Activated CD8-positive, alpha-beta memory T cell treated with anti-CD3 and anti-CD28 coated beads, Interleukin-2, amount 10 ng/mL, durations not matched to agents 7 days and 5 days (primary cell): ENCODE results near the gene ERCC4. TPM values are rescaled to one million over a fixed set of nuclear protein-coding genes. Genes with fewer than 3 reads are reported as not detected.

Experiments used
- ATAC-seq: fragments of 150-1000 bp; cut with Tn5 transposase; one replicate; pipeline ENCODE4 v1.10.0; 2021; ENCODE audit warnings: moderate library complexity
- CTCF ChIA-PET: fragments of 350-600 bp; sonication (Branson Sonifier 250); formaldehyde crosslinking; loops from one replicate; lab custom pipeline; 2021; ENCODE audit warnings: antibody characterized with exemption; lab: Charles Lee
- DNase-seq: peaks from one replicate; pipeline ENCODE4 v3.0.0-alpha.2; 2020
- H3K27ac Mint-ChIP-seq: one replicate; pipeline ENCODE4 v1.8.0; 2021; ENCODE audit warnings: mild to moderate bottlenecking, mixed read lengths
- H3K27me3 Mint-ChIP-seq: one replicate; pipeline ENCODE4 v1.8.0; 2021; ENCODE audit warnings: mixed read lengths
- H3K36me3 Mint-ChIP-seq: one replicate; pipeline ENCODE4 v1.8.0; 2021; ENCODE audit warnings: mild to moderate bottlenecking, mixed read lengths
- H3K4me1 Mint-ChIP-seq: one replicate; pipeline ENCODE4 v1.8.0; 2021; ENCODE audit warnings: mixed read lengths
- H3K4me3 Mint-ChIP-seq: one replicate; pipeline ENCODE4 v1.8.0; 2021; ENCODE audit warnings: mild to moderate bottlenecking, moderate library complexity, mixed read lengths
- H3K9me3 Mint-ChIP-seq: one replicate; pipeline ENCODE4 v1.8.0; 2022; ENCODE audit warnings: low read depth, mixed read lengths
- total RNA-seq, 2 experiments: library from RNA; stranded (reverse); gene quantifications; one replicate each; pipeline ENCODE4 v1.2.3, GENCODE V29; 2021

Gene ERCC4
- total RNA-seq, 2 experiments from 2014 or later: 12.6 to 13.1 TPM

DNA sequence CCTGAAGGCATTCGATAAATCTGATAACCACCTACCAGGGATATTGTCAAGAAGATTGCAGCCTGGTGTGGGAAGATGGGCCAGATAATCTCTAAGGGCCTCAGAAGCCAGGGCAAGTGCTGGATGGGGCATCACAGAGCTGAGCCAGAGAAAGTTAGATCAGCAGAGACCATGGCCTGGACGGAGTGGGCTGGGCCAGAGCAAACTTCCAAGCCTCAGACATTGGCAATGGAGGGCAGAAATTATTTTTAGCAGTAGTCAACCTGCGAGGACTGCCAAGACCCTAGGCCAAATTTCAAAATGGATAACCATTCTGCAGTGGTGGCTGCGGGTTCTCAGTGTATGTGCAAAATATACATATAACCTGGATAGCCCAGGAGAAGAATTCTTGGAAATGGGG is 18.5 kb downstream of the ERCC4 start:
- CTCF ChIA-PET: interaction anchor here (1.3 kb wide), 1 partner anchor 19 kb away, joined by 3 read pairs; the partner anchor contains the start of gene ERCC4
- H3K27me3 Mint-ChIP-seq: no peaks in the 10 kb centered on the region
- no peak for DNase-seq
- H3K4me1 Mint-ChIP-seq: peaks cover 5% of the 10 kb centered on the region
- no peak for ATAC-seq
- no peaks in the 10 kb centered on the region for H3K9me3 Mint-ChIP-seq
- H3K27ac Mint-ChIP-seq: no peak overlapping the region
- no peak overlapping the region for H3K4me3 Mint-ChIP-seq
- peaks cover 38% of the 10 kb centered on the region for H3K36me3 Mint-ChIP-seq

DNA sequence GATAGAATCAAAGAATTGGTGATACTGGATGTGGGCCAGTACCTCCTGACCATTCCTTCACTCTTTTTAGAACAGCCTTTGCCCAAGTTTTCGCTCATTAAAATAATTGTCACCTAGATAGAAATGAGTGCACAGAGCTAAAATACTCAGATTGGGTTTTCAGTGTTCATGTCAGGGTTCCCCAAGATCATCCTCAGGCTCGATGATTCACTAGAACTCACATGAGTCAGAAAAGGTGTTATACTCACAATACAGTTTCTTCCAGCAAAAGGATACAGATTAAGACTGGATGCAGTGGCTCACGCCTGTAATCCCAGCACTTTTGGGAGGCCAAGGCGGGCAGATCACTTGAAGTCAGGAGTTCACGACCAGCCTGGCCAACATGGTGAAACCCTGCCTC is 19.9 kb downstream of the ERCC4 start:
- CTCF ChIA-PET: interaction anchor here (1.0 to 1.8 kb wide), 3 partner anchors 9 to 20 kb away, joined by 4 to 6 read pairs (median 5); partner anchors contain the start of gene ERCC4
- Mint-ChIP-seq H3K4me1 (peaks cover 5% of the 10 kb centered on the region), H3K9me3 (no peaks in the 10 kb centered on the region), H3K4me3 (no peak overlapping the region), H3K27me3 (no peaks in the 10 kb centered on the region), H3K27ac (no peak overlapping the region), H3K36me3 (peaks cover 37% of the 10 kb centered on the region)
- no peak for ATAC-seq
- no peak for DNase-seq

DNA sequence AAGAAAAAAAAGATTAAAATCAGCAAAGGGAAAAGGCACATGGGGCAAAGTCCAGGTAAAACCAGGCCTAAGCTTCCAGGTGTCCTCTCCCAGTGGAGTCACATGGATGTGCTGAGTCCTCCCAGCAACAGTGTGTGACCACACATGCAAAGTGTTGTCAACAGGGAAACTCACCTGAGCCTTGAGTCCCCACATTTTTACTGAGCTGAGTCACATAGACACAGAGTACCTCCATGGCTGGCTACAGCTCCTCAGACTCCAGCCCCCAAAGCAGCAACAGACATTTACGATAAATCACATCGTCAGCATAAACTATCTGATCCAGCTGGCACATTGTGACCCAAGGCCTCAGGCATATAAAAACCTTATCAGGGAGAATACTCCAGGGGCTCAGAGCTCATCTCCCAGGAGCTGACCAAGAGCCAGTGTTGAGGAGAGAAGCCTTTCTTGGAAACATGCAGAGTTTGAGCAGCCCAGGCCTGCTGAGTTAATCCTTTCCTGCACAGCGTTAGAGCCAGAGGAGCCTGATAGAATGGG is 20.5 kb downstream of the ERCC4 start:
- DNase-seq (no peak), ATAC-seq (no peak)
- Mint-ChIP-seq H3K4me3 (no peak overlapping the region), H3K9me3 (no peaks in the 10 kb centered on the region), H3K4me1 (peaks cover 5% of the 10 kb centered on the region), H3K27ac (no peak overlapping the region), H3K27me3 (no peaks in the 10 kb centered on the region), H3K36me3 (peaks cover 32% of the 10 kb centered on the region)
- CTCF ChIA-PET: interaction anchor here (1.4 to 1.8 kb wide), 2 partner anchors 10 to 17 kb away, joined by 4 to 5 read pairs; no protein-coding TSS in a partner anchor

DNA sequence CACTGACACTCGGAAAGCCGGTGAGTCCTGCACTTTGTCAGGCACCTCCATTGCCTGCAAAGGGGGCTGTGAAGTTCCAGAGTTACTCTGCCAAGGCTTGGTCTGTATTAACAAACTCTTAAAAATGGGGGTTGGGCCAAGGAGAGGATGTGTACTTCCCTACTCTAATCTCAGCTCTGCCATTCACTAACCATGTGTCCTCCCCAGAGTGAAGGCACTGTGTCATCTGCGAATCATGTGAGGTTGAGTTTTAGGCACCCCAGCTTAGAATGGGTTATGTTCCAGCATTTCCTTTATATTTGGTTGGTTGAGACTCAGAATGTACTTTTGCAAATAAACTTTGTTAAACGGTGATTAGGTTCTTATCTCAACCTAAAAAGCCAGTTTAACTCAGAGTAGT is 24.9 kb downstream of the ERCC4 start:
- no peaks in the 10 kb centered on the region for H3K27me3 Mint-ChIP-seq
- peaks cover 27% of the 10 kb centered on the region for H3K36me3 Mint-ChIP-seq
- DNase-seq (no peak), ATAC-seq (no peak)
- no peaks in the 10 kb centered on the region for H3K4me1 Mint-ChIP-seq
- no peak overlapping the region for H3K27ac Mint-ChIP-seq
- no peak overlapping the region for H3K4me3 Mint-ChIP-seq
- CTCF ChIA-PET: no interaction called here
- H3K9me3 Mint-ChIP-seq: no peaks in the 10 kb centered on the region

DNA sequence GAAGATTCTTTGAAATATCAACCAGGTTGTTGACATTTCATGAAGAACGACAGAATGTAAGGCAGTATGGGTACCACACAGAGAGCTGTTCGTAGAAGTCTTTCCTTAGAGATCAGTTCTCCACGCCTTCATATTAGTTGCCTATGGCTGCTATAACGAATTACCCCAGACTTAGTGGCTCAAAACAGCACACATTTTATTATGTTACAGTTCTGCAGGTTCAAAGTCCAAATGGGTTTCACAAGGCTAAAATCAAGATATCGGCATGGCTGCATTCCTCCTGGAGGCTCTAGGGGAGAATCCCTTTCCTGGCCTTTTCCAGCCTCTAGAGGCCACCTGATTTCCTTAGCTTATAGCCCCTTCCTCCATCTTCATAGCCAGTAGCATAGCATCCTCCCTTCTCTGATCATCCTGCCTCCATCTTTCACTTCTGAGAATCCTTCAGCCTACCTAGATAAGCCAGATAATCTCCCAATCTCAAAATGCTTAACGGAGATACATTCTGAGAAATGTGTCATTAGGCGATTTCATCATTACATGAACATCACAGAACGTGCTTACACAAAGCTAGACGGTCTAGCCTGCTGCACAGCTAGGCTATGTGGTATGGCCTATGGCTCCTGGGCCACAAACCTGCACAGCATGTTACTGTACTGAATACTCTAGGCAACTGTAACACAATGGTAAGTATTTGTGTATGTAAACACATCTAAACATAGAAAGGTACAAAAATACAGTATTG is 26.0 kb downstream of the ERCC4 start:
- ATAC-seq (no peak), DNase-seq (no peak)
- CTCF ChIA-PET: no interaction called here
- H3K4me3 Mint-ChIP-seq: no peak overlapping the region
- H3K27me3 Mint-ChIP-seq: no peaks in the 10 kb centered on the region
- no peaks in the 10 kb centered on the region for H3K4me1 Mint-ChIP-seq
- no peaks in the 10 kb centered on the region for H3K9me3 Mint-ChIP-seq
- H3K27ac Mint-ChIP-seq: no peak overlapping the region
- H3K36me3 Mint-ChIP-seq: peaks cover 27% of the 10 kb centered on the region

DNA sequence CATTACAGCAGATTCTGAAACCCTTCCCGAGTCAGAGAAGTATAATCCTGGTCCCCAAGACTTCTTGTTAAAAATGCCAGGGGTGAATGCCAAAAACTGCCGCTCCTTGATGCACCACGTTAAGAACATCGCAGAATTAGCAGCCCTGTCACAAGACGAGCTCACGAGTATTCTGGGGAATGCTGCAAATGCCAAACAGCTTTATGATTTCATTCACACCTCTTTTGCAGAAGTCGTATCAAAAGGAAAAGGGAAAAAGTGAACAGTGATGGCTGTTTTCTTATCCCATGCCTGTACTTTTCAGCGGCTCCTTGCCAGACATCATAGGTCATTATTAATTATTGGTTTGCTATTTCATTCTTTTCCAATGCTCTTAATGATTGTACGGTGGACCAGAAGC is 28.1 kb downstream of the ERCC4 start:
- peaks cover 23% of the 10 kb centered on the region for H3K36me3 Mint-ChIP-seq
- no peak for DNase-seq
- H3K27ac Mint-ChIP-seq: no peak overlapping the region
- no peak overlapping the region for H3K4me3 Mint-ChIP-seq
- H3K4me1 Mint-ChIP-seq: no peaks in the 10 kb centered on the region
- no peaks in the 10 kb centered on the region for H3K27me3 Mint-ChIP-seq
- ATAC-seq: no peak
- CTCF ChIA-PET: interaction anchor here (0.6 kb wide), 1 partner anchor 28 kb away, joined by 3 read pairs; the partner anchor contains the start of gene ERCC4
- no peaks in the 10 kb centered on the region for H3K9me3 Mint-ChIP-seq

DNA sequence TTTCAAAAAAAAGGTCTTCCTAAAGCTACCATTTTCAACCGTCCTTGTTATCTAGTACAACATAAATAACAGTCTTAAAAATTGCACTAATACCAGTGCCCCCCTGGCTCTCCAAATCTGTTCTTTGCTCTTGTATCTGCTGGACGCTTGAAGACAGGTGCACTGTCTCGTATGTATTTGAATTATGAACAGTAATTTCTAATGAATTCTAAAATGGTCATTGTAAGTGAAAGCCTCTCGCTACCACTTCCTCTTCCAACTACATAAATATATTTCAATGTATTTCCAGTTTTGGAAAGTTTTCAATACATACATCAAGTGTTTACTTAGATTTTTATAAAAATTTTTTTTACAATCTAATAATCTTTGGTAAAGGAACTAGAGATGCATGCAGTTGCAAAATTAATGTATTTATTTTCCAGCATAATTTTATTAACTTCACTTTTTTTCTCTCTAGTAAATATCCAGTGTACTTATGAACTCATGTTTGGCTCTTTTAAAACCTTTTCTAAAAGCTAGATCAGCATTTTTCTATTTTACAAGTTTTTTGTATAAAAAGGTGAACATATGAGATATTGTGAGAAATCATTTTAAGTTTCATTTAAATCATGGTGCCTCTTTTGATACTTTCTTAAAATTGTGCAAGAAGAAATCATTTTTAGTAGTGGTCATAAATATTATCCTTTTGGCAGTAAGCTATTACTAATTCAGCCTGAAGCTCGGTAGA is 31.0 kb downstream of the ERCC4 start:
- Mint-ChIP-seq H3K36me3 (peaks cover 10% of the 10 kb centered on the region), H3K27ac (no peak overlapping the region), H3K4me1 (peaks cover 3% of the 10 kb centered on the region), H3K4me3 (no peak overlapping the region), H3K9me3 (no peaks in the 10 kb centered on the region), H3K27me3 (peaks cover 4% of the 10 kb centered on the region)
- no peak for ATAC-seq
- DNase-seq: no peak
- CTCF ChIA-PET: interaction anchor here (1.3 kb wide), 1 partner anchor 31 kb away, joined by 6 read pairs; the partner anchor contains the start of gene ERCC4

DNA sequence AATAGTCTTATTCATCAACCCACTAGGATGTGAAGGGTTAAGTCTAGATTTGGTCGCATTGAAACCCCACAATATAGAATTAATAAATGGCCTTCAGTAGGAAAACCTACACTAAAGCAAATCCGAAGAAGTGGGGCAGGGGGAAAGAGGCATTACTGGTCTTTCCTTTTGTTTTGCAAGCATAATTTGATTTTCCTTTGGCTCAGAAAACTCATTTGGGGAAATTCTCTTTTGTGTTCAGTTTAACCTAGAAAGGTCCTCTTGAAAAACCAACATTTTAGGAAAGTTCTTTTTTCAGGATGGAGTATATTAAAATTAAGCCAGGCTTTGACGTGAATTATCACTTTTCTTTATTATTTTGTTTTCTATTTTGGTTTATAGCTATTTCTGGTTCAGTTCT is 31.7 kb downstream of the ERCC4 start:
- ATAC-seq (no peak), DNase-seq (no peak)
- Mint-ChIP-seq H3K4me1 (peaks cover 8% of the 10 kb centered on the region), H3K27ac (no peak overlapping the region), H3K9me3 (no peaks in the 10 kb centered on the region), H3K27me3 (peaks cover 8% of the 10 kb centered on the region), H3K4me3 (no peak overlapping the region), H3K36me3 (peaks cover 3% of the 10 kb centered on the region)
- CTCF ChIA-PET: interaction anchor here (1.3 kb wide), 1 partner anchor 32 kb away, joined by 6 read pairs; the partner anchor contains the start of gene ERCC4

DNA sequence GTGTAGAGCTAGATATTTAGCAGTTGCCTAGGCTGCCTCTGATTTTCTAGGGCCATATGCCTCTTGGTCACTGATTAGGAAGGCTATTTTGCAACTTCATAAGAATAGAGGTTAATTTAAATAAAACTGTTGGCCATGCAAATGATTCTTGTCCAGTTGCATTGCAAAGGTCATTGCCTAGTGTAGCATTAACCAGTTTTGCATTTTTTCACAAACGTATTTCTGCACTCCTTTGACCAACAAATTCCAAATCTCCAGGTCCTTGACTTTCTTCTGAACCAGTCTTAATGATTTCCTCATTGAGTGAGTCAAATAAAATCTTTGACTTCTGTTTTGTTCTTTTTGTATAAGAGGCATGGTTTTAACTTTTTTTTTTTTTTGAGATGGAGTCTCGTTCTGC is 33.5 kb downstream of the ERCC4 start:
- H3K9me3 Mint-ChIP-seq: no peaks in the 10 kb centered on the region
- CTCF ChIA-PET: no interaction called here
- peaks cover 3% of the 10 kb centered on the region for H3K36me3 Mint-ChIP-seq
- H3K4me1 Mint-ChIP-seq: peaks cover 18% of the 10 kb centered on the region
- DNase-seq (no peak), ATAC-seq (no peak)
- no peak overlapping the region for H3K4me3 Mint-ChIP-seq
- H3K27me3 Mint-ChIP-seq: peaks cover 8% of the 10 kb centered on the region
- no peak overlapping the region for H3K27ac Mint-ChIP-seq

DNA sequence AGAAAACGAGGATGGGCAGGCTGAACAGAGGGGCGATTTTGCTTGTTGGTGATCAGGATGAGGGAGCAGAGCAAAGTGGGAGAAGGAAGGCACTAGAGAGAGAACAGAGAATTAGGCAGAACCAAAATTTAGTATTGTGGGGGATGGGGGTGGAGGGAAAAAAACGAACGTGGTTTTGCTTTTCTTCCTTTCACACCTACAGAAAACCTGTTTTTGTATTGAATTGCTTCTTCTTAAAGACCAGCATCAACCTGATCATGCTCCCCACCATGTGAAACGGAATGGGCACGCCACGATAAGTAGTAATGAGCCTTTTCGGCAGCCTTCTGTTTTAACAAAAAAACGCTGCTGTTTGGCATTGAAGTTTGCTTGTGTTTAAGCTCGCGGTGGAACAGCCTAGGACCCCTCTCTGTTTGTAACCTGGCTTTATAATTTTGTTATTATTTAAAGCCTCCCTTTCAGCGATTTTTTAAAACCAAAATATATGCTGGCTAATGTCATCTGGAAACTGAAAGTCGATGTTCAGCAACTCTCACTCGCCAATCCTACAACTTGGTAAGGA is 36.8 kb downstream of the ERCC4 start:
- Mint-ChIP-seq H3K36me3 (no peaks in the 10 kb centered on the region), H3K9me3 (no peaks in the 10 kb centered on the region), H3K4me1 (peaks cover 18% of the 10 kb centered on the region), H3K27me3 (peaks cover 15% of the 10 kb centered on the region), H3K27ac (peak overlapping the region; percentile 45), H3K4me3 (peak overlapping the region; percentile 55)
- ATAC-seq (peak; percentile 25), DNase-seq (no peak)
- CTCF ChIA-PET: interaction anchor here (0.7 to 1.5 kb wide), 4 partner anchors 14 to 37 kb away, joined by 3 to 5 read pairs (median 4); partner anchors contain the start of gene ERCC4

DNA sequence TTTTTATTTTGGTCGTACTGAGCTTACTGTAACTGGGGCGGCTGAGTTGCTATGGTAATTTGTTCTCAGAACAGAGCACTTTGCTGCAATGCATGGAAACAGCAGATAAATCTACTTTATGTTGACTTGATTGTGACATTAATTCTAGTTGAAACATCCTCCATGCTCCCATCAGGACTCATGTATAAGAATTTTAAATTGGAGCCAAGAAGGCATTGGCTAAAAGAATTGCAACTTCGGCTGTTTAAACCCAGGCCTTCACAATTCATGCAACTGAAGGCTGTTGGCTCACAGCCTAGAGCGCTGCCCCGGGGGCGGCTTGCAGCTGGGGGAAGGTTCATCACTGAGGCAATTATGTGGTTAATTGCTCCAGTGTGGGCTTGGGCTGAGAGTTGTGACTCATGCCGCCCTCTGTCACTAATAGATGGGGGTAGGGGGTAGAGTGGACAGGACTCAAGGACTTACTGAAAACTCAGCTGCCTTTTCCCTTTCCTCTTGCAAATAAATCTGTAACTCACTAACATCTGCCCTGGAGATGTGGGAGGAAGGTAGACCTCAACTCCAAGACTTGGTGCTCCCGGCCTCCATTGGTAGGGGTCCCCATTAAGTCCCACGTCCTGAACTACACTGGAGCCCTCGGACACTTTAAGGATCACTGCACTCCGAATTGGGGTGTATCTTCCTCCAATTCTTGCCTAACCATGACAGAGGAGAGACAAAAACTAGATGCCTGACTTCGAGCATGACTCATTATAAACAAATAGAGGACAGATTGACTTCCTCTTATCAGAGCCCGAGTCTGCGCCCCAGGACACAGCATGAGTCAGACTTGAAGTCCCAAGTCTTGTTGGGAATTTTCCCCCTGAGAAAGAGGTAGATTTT is 37.5 kb downstream of the ERCC4 start:
- H3K27me3 Mint-ChIP-seq: peaks cover 15% of the 10 kb centered on the region
- H3K36me3 Mint-ChIP-seq: no peaks in the 10 kb centered on the region
- H3K4me3 Mint-ChIP-seq: peak overlapping the region; percentile 55
- CTCF ChIA-PET: interaction anchor here (0.7 to 1.5 kb wide), 4 partner anchors 14 to 38 kb away, joined by 3 to 5 read pairs (median 4); partner anchors contain the start of gene ERCC4
- H3K27ac Mint-ChIP-seq: peak overlapping the region; percentile 42
- peaks cover 18% of the 10 kb centered on the region for H3K4me1 Mint-ChIP-seq
- H3K9me3 Mint-ChIP-seq: no peaks in the 10 kb centered on the region
- DNase-seq: peak; percentile 48
- peak; percentile 78 for ATAC-seq

DNA sequence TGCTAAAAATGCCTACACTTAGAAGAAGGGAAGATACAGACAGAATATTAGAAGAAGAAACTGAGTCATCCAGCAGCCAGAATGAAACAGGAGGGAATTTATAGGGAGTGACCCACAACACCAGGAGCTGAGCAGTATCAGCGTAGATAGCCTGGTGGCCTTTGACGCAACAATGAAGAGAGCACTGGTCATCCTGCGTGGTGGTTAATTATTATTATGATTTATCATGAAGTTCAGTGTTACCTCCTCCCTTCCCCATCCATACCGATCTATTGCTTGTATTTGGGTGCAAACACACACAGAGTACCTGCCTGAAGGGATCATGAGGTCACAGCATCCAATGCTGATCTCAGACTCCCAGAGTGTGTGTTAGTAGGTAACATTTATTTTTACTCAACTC is 38.5 kb downstream of the ERCC4 start:
- H3K27me3 Mint-ChIP-seq: peaks cover 20% of the 10 kb centered on the region
- H3K36me3 Mint-ChIP-seq: no peaks in the 10 kb centered on the region
- H3K9me3 Mint-ChIP-seq: no peaks in the 10 kb centered on the region
- CTCF ChIA-PET: no interaction called here
- no peak overlapping the region for H3K4me3 Mint-ChIP-seq
- H3K27ac Mint-ChIP-seq: no peak overlapping the region
- no peak for ATAC-seq
- DNase-seq: no peak
- H3K4me1 Mint-ChIP-seq: peaks cover 18% of the 10 kb centered on the region
